Measurements from ENCODE around the gene TRPT1. TPM values are rescaled to one million over a fixed set of nuclear protein-coding genes. Genes with fewer than 3 reads are reported as not detected.
A peak's percentile ranks its signal among the peaks of the same experiment; 100 is the strongest.

TRPT1 gene
- total and polyA plus RNA-seq, 9 of the 15 experiments (the other 6 are each of a cell fraction or from before 2014, with no cell fraction given), result 4.6 to 41.7 (median 23.1) TPM

- TF ChIP-seq USF1 (CRISPR knock-in tag; IDR thresholded peaks at IDR 0.05) (no peak), CBFB (CRISPR knock-in tag; IDR thresholded peaks at IDR 0.05) (no peak), DPF2 (IDR thresholded peaks at IDR 0.05) (0 out of 2 replicates have a peak, but pooled peaks have one; percentile 14), ZKSCAN8 (CRISPR knock-in tag; IDR thresholded peaks at IDR 0.05) (no peak), ZNF3 (CRISPR knock-in tag; IDR thresholded peaks at IDR 0.05) (no peak), ZBTB9 (CRISPR knock-in tag; IDR thresholded peaks at IDR 0.05) (no peak), ZBTB11 (CRISPR knock-in tag; IDR thresholded peaks at IDR 0.05) (no peak), SRSF1 (IDR thresholded peaks at IDR 0.05; ENCODE audit: low read depth, low read length) (no peak), CHD2 (IDR thresholded peaks at IDR 0.05; ENCODE audit: low read depth, low read length) (no peak), ZNF408 (CRISPR knock-in tag; IDR thresholded peaks at IDR 0.05; ENCODE audit: low read depth) (no peak), TCF7L2 (IDR thresholded peaks at IDR 0.05; ENCODE audit: low read depth, low read length) (no peak), XRCC4 (IDR thresholded peaks at IDR 0.05; ENCODE audit: extremely low read depth, insufficient read depth, insufficient read length) (no peak), ZNF830 (CRISPR knock-in tag; IDR thresholded peaks at IDR 0.05) (no peak), SMARCC2 (IDR thresholded peaks at IDR 0.05; ENCODE audit: low read depth) (no peak), ETS2 (tag; IDR thresholded peaks at IDR 0.05; ENCODE audit: borderline replicate concordance, poor library complexity, severe bottlenecking) (no peak), SMARCE1 (IDR thresholded peaks at IDR 0.05) (no peak), TSC22D4 (tag; IDR thresholded peaks at IDR 0.05) (no peak), PRMT5 (CRISPR knock-in tag; IDR thresholded peaks at IDR 0.05) (no peak), HOMEZ (CRISPR knock-in tag; IDR thresholded peaks at IDR 0.05) (no peak), PHF20 (IDR thresholded peaks at IDR 0.05; ENCODE audit: partially characterized antibody) (no peak), SNIP1 (IDR thresholded peaks at IDR 0.05; ENCODE audit: low read depth) (no peak)
Measured at GRCh38 chr11:64247729-64248531, 21.9 kb upstream of the TRPT1 start (continued).
